T-helper 2 cell treated with Interferon-gamma antibody and Interleukin-4, amounts not matched to agents 100 ng/mL and 5 ng/mL, for 36 hours (primary cell): Measurements from ENCODE around the gene LTBP2. TPM values are rescaled to one million over a fixed set of nuclear protein-coding genes. Genes with fewer than 3 reads are reported as not detected.

Experiments used
- intact Hi-C: fragments of 100-400 bp; cut with micrococcal nuclease; formaldehyde crosslinking; loops from one replicate; pipeline ENCODE4 v1.15.1; 2023
- total RNA-seq: library from RNA; stranded (reverse); gene quantifications from 2 replicates; pipeline ENCODE4 v1.2.3, GENCODE V29; 2022

The LTBP2 gene
- total RNA-seq, 1 donor from 2014 or later, result 0.16 TPM

DNA sequence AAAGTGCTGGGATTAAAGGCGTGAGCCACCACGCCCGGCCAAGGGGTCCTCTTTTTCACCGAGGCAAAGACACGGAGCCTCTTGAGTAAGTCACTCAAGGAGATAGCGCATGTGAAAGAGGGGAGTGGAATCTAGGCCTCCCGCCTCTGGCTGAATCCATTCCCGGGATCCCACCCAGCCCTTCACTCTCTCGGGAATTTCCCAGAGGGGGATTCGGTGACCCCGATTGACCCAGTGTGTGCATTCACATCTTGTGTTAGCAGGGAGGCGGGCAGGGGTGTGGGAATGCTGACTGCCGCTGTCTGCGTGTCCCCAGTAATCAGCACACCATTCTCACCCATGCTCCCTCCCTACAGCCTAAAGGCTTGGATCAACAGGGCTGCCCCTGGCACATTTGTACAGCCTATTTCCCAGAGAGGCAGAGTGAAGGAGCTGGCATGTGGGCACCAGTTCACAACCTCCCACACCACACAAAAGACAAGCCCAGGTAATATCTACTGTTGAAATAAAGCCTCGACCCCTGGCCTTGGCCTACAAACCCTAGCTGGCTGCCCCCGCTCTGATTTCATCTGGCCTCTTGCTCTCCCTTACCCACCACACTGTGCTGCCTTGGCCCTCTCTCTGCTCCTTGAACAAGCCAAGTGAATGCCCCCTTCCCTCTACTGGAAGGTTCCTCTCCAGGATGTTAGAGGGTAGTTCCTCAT, 1.3 kb upstream of the LTBP2 start:
- intact Hi-C loops, result loop anchor here (5.0 kb wide), 1 partner anchor 531 kb away; the partner anchor contains the start of genes ALDH6A1 and LIN52

- intact Hi-C loops, result loop anchor here (5.0 kb wide), 1 partner anchor 530 kb away; the partner anchor contains the start of genes ALDH6A1 and LIN52
These were observed 449 bp upstream of the LTBP2 start for GRCh38 chr14:74612350-74613021.

- intact Hi-C loops, result loop anchor here (5.0 kb wide), 1 partner anchor 529 kb away; the partner anchor contains the start of genes ALDH6A1 and LIN52
These were observed 979 bp downstream of the LTBP2 start for GRCh38 chr14:74610866-74611649.

GRCh38 chr14:74610199-74610865, 1.7 kb downstream of the LTBP2 start:
- intact Hi-C loops, result loop anchor here (5.0 kb wide), 1 partner anchor 528 kb away; the partner anchor contains the start of genes ALDH6A1 and LIN52

DNA sequence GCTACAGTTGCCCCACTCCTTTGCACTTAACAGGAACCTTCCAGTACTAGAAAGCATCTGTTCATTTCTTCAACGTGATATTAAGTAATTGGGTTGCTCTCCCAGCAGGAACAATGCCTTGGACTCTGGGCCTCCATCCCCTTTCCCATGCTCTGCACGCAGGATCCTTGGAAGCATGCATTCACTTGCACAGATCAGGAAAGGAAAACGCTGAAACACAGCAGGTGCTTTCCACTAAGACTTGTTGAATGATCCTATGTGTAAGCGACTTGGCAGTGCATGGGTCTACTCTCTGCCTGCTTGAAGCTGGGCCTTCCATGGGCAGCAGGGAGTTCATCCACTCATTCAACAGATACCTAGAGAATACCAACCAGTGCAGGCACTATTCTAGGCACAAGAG, 2.3 kb downstream of the LTBP2 start:
- intact Hi-C loops, result loop anchor here (1.0 to 5.0 kb wide), 3 partner anchors 195 to 527 kb away; partner anchors contain the start of genes ALDH6A1 and LIN52

- intact Hi-C loops, result loop anchor here (1.0 kb wide), 2 partner anchors 195 to 247 kb away; no protein-coding TSS in a partner anchor
These were observed 3.0 kb downstream of the LTBP2 start for GRCh38 chr14:74608959-74609611.

GRCh38 chr14:74606727-74607126, 5.3 kb downstream of the LTBP2 start:
- intact Hi-C loops, result no loop called here

- intact Hi-C loops, result no loop called here
These were observed 6.4 kb downstream of the LTBP2 start for GRCh38 chr14:74605531-74606223.

- intact Hi-C loops, result no loop called here
These were observed 7.1 kb downstream of the LTBP2 start for GRCh38 chr14:74604911-74605310.

DNA sequence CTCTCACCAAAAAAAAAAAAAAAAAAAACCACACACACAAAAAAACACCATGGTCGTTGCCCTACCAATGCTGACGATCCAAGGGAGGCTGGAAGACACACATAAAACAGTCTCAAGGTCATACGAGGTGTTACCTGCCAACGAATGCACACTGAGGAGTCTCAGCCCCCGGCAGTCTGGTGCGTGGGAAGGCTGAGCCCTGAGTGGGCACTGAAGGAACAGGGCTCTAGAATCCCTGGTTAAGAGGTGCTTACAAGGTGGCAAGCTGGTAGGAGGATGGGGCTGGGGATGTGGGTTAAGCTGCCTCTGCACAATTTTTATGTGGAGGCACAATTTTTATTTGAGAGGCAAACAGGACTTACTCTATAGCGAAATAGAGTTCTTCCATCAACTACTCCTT, 7.9 kb downstream of the LTBP2 start:
- intact Hi-C loops, result no loop called here

DNA sequence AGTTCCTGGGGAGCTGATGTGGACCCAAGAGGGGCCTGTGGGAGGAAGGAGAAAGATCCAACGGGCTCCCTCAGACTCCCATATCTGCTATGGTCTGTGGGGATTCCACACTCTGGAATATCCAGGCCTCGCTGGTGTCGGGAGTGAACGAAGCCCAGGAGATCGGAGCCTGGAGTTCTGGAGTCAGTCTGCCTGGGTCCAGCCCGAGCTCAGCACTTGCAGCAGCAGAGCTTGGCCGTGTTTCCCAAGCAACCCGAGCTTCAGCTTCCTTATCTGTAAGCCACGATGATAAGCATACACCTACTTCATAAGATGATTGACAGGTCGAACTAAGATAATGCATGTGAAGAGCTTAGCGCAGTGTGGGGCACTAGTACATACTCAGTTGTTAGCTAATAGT, 10.1 kb downstream of the LTBP2 start:
- intact Hi-C loops, result no loop called here

GRCh38 chr14:74599946-74600345, 12.1 kb downstream of the LTBP2 start:
- intact Hi-C loops, result no loop called here

- intact Hi-C loops, result no loop called here
These were observed 12.7 kb downstream of the LTBP2 start for GRCh38 chr14:74599321-74599761.

DNA sequence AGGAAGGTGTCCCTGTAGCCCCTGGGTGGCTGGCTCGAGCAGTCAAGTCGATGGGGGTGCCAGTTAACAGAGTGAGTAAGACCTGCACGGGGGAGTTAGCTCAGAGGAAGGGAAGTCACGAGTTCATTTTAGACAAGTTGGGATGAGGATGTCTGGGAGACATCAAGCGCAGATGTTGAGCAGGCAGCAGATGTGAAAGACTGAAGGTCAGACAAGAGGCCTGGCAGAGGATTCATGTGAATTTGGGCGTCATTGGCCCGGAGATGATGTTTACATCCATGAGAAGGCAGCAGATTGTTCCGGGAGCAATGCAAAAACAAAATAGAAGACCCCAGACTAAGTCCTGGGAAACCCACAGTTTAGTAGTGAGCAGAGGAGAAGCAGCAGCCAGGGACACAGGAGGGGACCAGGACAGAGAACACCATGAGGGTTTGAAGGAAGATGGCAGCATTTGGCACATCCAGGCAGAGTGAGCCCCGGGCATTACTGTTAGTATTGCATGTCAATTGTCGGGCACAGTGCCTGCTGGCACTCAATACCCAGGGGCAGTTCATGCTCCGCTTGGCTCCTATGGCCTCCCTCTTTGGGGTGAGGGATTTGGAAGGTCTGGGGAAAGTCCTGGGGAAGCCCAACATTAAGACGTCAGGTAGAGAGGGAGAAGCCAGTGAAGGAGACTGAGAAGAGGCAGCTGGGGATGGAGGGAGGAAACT, 15.1 kb downstream of the LTBP2 start:
- intact Hi-C loops, result no loop called here

- intact Hi-C loops, result no loop called here
These were observed 16.9 kb downstream of the LTBP2 start for GRCh38 chr14:74595006-74595735.

DNA sequence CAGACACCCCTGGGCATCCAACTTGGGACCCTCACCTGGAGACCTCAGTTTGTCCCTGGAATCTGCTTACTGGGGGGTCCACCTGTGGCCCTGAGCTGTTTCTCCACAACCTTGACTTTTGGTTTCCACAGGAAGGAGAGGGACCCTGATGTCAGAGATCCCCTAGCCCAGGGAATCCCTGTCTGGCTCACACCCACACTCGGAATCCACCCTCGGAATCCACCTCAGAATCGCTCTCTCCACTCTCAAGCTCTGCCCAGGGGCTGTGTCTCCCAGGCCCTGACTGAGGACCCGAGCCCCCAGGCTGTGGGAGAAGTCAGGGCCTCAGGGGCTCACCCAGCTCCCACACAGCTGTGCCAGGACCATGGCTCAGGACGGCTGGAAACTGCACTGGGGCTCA, 17.4 kb downstream of the LTBP2 start:
- intact Hi-C loops, result no loop called here

GRCh38 chr14:74594029-74594428, 18.0 kb downstream of the LTBP2 start:
- intact Hi-C loops, result no loop called here

GRCh38 chr14:74593241-74593953, 18.6 kb downstream of the LTBP2 start:
- intact Hi-C loops, result no loop called here
